WTC11 (cell line): Measurements from ENCODE around the gene FNIP2. TPM values are rescaled to one million over a fixed set of nuclear protein-coding genes. Genes with fewer than 3 reads are reported as not detected.

Experiments used
- ATAC-seq: fragments of 200-7000 bp; cut with Tn5 transposase; 2 replicates; pipeline ENCODE4 v1.10.0; 2021; ENCODE audit warnings: mild to moderate bottlenecking, moderate library complexity
- CTCF ChIA-PET: fragments of 300-600 bp; sonication (Branson Sonifier 250); formaldehyde crosslinking; loops from one replicate; lab custom pipeline; 2021; ENCODE audit warnings: antibody characterized with exemption; lab: Charles Lee
- POLR2A ChIA-PET: fragments of 350-600 bp; sonication (Branson Sonifier 250); formaldehyde crosslinking; loops from one replicate; lab custom pipeline; 2021; ENCODE audit warnings: antibody characterized with exemption; lab: Charles Lee
- DNase-seq: peaks from one replicate; pipeline ENCODE4 v3.0.0; 2021; ENCODE audit warnings: low spot score
- H3K27ac Mint-ChIP-seq: 2 replicates; pipeline ENCODE4 v1.8.0; 2021; ENCODE audit warnings: mixed read lengths
- H3K27me3 Mint-ChIP-seq: 2 replicates; pipeline ENCODE4 v1.8.0; 2021; ENCODE audit warnings: low read depth, mild to moderate bottlenecking, moderate library complexity, mixed read lengths
- H3K36me3 Mint-ChIP-seq: 2 replicates; pipeline ENCODE4 v1.8.0; 2021; ENCODE audit warnings: mixed read lengths
- H3K4me1 Mint-ChIP-seq: 2 replicates; pipeline ENCODE4 v1.8.0; 2022; ENCODE audit warnings: mixed read lengths
- H3K4me3 Mint-ChIP-seq: 2 replicates; pipeline ENCODE4 v1.8.0; 2021; ENCODE audit warnings: mild to moderate bottlenecking, moderate library complexity, mixed read lengths
- H3K9me3 Mint-ChIP-seq: 2 replicates; pipeline ENCODE4 v1.8.0; 2021; ENCODE audit warnings: mixed read lengths
- ATF1 ChIP-seq: sonication (generic); formaldehyde crosslinking; IDR thresholded peaks from 2 replicates; pipeline ENCODE4 v1.8.1; 2023; ENCODE audit warnings: mild to moderate bottlenecking, moderate library complexity, missing genetic modification reagents
- FOXK1 ChIP-seq: sonication (generic); formaldehyde crosslinking; IDR thresholded peaks from 2 replicates; pipeline ENCODE4 v1.8.0; 2022; ENCODE audit warnings: mild to moderate bottlenecking, moderate library complexity, missing genetic modification reagents
- FOXP1 ChIP-seq: sonication (generic); formaldehyde crosslinking; IDR thresholded peaks from 2 replicates; pipeline ENCODE4 v1.8.0; 2022; ENCODE audit warnings: missing genetic modification reagents, mild to moderate bottlenecking, moderate library complexity, borderline replicate concordance
- NR1H2 ChIP-seq: sonication (generic); formaldehyde crosslinking; IDR thresholded peaks from 2 replicates; pipeline ENCODE4 v1.9.0; 2021; ENCODE audit warnings: mild to moderate bottlenecking, moderate library complexity, missing genetic modification reagents
- NR2C2 ChIP-seq: sonication (generic); formaldehyde crosslinking; IDR thresholded peaks from 2 replicates; pipeline ENCODE4 v1.8.0; 2022; ENCODE audit warnings: mild to moderate bottlenecking, missing genetic modification reagents
- NR3C1 ChIP-seq: sonication (generic); formaldehyde crosslinking; conservative IDR thresholded peaks from 2 replicates; pipeline ENCODE4 v1.8.1; 2023; ENCODE audit warnings: low read depth, mild to moderate bottlenecking, missing genetic modification reagents
- SMAD4 ChIP-seq: sonication (generic); formaldehyde crosslinking; IDR thresholded peaks from 2 replicates; pipeline ENCODE4 v1.8.0; 2022; ENCODE audit warnings: mild to moderate bottlenecking, missing genetic modification reagents
- SP1 ChIP-seq: sonication (generic); formaldehyde crosslinking; conservative IDR thresholded peaks from 2 replicates; pipeline ENCODE4 v1.8.1; 2022; ENCODE audit warnings: missing genetic modification reagents
- TEAD1 ChIP-seq: sonication (generic); formaldehyde crosslinking; IDR thresholded peaks from 2 replicates; pipeline ENCODE4 v1.8.0; 2022; ENCODE audit warnings: mild to moderate bottlenecking, missing genetic modification reagents
- ZBTB21 ChIP-seq: sonication (generic); formaldehyde crosslinking; IDR thresholded peaks from 2 replicates; pipeline ENCODE4 v1.8.1; 2023; ENCODE audit warnings: mild to moderate bottlenecking, missing genetic modification reagents, borderline replicate concordance
- ZNF219 ChIP-seq: sonication (generic); formaldehyde crosslinking; IDR thresholded peaks from 2 replicates; pipeline ENCODE4 v1.8.0; 2023; ENCODE audit warnings: missing genetic modification reagents, mild to moderate bottlenecking, borderline replicate concordance
- ZNF232 ChIP-seq: sonication (generic); formaldehyde crosslinking; IDR thresholded peaks from 2 replicates; pipeline ENCODE4 v1.8.0; 2022; ENCODE audit warnings: mild to moderate bottlenecking, missing genetic modification reagents
- ZNF416 ChIP-seq: fragments of 250-450 bp; sonication (Bioruptor Pico); IDR thresholded peaks from 2 replicates; pipeline ENCODE4 v1.9.0; 2021; ENCODE audit warnings: mild to moderate bottlenecking, inconsistent platforms
- total RNA-seq: library from RNA; stranded (reverse); gene quantifications from 3 replicates; pipeline ENCODE4 v1.2.3, GENCODE V29; 2021
- TF ChIP-seq, protein P1 (sequence below): sonication (generic); formaldehyde crosslinking; IDR thresholded peaks from 2 replicates; pipeline ENCODE4 v1.8.0; 2022; ENCODE audit warnings: missing genetic modification reagents
- TF ChIP-seq, protein P2 (sequence below): sonication (generic); formaldehyde crosslinking; IDR thresholded peaks from 2 replicates; pipeline ENCODE4 v1.8.1; 2023; ENCODE audit warnings: mild to moderate bottlenecking, missing genetic modification reagents, borderline replicate concordance
- TF ChIP-seq, protein P3 (sequence below): sonication (generic); formaldehyde crosslinking; IDR thresholded peaks from 2 replicates; pipeline ENCODE4 v1.8.0; 2022; ENCODE audit warnings: mild to moderate bottlenecking, missing genetic modification reagents

The FNIP2 gene
- total RNA-seq, 1 experiment from 2014 or later = 8.6 TPM

DNA sequence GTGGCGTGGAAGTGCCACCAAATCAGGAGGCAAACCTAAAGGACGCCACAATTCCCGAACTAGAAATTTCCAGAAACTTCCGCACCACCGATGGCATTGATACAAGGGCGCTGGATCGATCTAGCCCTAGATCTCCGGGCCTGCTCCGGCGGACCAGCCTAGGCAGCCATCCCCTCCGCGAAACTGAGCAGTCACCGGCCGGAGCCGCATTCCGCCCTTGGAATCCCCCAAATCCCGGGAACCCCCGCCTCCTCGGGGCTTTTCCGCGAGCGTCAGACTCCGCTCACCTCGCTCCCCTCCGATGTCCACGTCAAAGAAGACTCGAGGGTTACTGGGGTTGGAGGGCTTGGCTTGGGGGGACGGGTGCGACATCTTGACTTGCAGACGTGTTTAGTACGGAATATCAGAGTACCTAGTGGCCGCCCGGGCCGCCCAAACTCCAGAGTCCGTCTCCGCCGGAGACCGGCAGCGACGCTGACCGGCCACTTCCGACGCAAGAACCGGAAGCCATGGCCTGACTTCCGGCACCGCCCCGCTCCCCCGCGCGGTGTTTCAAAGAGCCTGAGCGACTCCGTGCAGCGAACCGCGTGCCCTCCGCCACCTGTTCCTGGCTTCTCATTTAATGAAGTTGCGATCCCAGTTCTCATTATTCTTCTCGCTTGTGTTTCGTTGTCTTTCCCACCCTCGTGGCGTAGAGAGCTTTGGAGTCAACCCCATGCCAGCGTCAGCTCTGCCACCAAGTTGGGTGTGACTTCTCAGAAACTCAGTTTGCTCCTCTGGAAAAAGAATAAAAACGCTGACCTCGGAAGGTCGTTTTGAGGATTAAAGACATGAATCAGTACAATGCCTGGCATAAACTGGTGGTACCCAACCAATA is 45.7 kb upstream of the FNIP2 start, which contains the start of gene PPID (continued):
- TF ChIP-seq, protein P1, sequence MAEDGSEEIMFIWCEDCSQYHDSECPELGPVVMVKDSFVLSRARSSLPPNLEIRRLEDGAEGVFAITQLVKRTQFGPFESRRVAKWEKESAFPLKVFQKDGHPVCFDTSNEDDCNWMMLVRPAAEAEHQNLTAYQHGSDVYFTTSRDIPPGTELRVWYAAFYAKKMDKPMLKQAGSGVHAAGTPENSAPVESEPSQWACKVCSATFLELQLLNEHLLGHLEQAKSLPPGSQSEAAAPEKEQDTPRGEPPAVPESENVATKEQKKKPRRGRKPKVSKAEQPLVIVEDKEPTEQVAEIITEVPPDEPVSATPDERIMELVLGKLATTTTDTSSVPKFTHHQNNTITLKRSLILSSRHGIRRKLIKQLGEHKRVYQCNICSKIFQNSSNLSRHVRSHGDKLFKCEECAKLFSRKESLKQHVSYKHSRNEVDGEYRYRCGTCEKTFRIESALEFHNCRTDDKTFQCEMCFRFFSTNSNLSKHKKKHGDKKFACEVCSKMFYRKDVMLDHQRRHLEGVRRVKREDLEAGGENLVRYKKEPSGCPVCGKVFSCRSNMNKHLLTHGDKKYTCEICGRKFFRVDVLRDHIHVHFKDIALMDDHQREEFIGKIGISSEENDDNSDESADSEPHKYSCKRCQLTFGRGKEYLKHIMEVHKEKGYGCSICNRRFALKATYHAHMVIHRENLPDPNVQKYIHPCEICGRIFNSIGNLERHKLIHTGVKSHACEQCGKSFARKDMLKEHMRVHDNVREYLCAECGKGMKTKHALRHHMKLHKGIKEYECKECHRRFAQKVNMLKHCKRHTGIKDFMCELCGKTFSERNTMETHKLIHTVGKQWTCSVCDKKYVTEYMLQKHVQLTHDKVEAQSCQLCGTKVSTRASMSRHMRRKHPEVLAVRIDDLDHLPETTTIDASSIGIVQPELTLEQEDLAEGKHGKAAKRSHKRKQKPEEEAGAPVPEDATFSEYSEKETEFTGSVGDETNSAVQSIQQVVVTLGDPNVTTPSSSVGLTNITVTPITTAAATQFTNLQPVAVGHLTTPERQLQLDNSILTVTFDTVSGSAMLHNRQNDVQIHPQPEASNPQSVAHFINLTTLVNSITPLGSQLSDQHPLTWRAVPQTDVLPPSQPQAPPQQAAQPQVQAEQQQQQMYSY = no peak; the same call in 1 of the 2 replicates
- TF ChIP-seq NR1H2 (CRISPR knock-in tag) = no peak
- TF ChIP-seq, protein P2, sequence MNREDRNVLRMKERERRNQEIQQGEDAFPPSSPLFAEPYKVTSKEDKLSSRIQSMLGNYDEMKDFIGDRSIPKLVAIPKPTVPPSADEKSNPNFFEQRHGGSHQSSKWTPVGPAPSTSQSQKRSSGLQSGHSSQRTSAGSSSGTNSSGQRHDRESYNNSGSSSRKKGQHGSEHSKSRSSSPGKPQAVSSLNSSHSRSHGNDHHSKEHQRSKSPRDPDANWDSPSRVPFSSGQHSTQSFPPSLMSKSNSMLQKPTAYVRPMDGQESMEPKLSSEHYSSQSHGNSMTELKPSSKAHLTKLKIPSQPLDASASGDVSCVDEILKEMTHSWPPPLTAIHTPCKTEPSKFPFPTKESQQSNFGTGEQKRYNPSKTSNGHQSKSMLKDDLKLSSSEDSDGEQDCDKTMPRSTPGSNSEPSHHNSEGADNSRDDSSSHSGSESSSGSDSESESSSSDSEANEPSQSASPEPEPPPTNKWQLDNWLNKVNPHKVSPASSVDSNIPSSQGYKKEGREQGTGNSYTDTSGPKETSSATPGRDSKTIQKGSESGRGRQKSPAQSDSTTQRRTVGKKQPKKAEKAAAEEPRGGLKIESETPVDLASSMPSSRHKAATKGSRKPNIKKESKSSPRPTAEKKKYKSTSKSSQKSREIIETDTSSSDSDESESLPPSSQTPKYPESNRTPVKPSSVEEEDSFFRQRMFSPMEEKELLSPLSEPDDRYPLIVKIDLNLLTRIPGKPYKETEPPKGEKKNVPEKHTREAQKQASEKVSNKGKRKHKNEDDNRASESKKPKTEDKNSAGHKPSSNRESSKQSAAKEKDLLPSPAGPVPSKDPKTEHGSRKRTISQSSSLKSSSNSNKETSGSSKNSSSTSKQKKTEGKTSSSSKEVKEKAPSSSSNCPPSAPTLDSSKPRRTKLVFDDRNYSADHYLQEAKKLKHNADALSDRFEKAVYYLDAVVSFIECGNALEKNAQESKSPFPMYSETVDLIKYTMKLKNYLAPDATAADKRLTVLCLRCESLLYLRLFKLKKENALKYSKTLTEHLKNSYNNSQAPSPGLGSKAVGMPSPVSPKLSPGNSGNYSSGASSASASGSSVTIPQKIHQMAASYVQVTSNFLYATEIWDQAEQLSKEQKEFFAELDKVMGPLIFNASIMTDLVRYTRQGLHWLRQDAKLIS (CRISPR knock-in tag) = 0 out of 2 replicates have a peak, but pooled peaks have one; percentile 36
- TF ChIP-seq TEAD1 (CRISPR knock-in tag) = peak; percentile 71
- no peak; the same call in 1 of the 2 replicates for TF ChIP-seq FOXP1
- TF ChIP-seq, protein P3, sequence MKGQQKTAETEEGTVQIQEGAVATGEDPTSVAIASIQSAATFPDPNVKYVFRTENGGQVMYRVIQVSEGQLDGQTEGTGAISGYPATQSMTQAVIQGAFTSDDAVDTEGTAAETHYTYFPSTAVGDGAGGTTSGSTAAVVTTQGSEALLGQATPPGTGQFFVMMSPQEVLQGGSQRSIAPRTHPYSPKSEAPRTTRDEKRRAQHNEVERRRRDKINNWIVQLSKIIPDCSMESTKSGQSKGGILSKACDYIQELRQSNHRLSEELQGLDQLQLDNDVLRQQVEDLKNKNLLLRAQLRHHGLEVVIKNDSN = peak; percentile 68; the same call in 1 of the 2 replicates
- TF ChIP-seq ZNF416 (CRISPR knock-in tag) = no peak
- no peak for TF ChIP-seq SMAD4
- TF ChIP-seq ZNF219 (CRISPR knock-in tag) = no peak; the same call in 1 of the 2 replicates
- TF ChIP-seq ZNF232 (CRISPR knock-in tag) = no peak
- TF ChIP-seq NR3C1 (CRISPR knock-in tag) = 0 out of 2 replicates have a peak, but pooled peaks have one; percentile 49

DNA sequence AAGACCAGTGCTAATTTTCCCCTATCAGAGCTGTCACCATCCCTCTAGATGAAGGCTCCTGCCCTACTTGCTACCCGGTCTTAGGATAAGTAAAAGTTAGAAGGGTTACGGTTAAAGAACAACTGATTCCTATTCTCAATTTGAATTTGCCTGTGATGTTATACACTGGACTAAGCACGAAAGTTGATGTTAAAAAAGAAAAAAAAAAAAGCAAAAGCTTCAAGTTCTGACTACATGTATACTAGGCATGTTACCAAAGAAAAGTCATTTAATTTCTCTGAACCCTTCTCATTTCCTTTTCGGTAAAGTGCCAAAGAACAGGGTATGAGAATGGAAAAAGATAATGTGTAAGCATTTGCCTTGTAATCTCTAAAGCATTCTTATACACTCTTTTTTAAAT is 44.2 kb upstream of the FNIP2 start:
- Mint-ChIP-seq H3K4me1 (peaks cover 18% of the 10 kb centered on the region), H3K27me3 (peaks cover 7% of the 10 kb centered on the region), H3K4me3 (no peak overlapping the region), H3K9me3 (no peaks in the 10 kb centered on the region), H3K36me3 (peaks cover 19% of the 10 kb centered on the region), H3K27ac (no peak overlapping the region)
- TF ChIP-seq ATF1 = no peak
- no peak for TF ChIP-seq SP1 (CRISPR knock-in tag)
- no peak for TF ChIP-seq NR2C2
- no peak for TF ChIP-seq FOXK1 (CRISPR knock-in tag)
- TF ChIP-seq, protein P2 (CRISPR knock-in tag) = no peak
- no peak for TF ChIP-seq ZBTB21
- POLR2A ChIA-PET = no interaction called here
- no peak for DNase-seq
- ATAC-seq = no peak
- CTCF ChIA-PET = no interaction called here
